ENCODE data around the gene CTRB1.
"Not testable (repeated sequence)": the region's sequence is repeated elsewhere in the genome, so short reads cannot be mapped to it uniquely, and the experiment has no call there.

Gene CTRB1

DNA sequence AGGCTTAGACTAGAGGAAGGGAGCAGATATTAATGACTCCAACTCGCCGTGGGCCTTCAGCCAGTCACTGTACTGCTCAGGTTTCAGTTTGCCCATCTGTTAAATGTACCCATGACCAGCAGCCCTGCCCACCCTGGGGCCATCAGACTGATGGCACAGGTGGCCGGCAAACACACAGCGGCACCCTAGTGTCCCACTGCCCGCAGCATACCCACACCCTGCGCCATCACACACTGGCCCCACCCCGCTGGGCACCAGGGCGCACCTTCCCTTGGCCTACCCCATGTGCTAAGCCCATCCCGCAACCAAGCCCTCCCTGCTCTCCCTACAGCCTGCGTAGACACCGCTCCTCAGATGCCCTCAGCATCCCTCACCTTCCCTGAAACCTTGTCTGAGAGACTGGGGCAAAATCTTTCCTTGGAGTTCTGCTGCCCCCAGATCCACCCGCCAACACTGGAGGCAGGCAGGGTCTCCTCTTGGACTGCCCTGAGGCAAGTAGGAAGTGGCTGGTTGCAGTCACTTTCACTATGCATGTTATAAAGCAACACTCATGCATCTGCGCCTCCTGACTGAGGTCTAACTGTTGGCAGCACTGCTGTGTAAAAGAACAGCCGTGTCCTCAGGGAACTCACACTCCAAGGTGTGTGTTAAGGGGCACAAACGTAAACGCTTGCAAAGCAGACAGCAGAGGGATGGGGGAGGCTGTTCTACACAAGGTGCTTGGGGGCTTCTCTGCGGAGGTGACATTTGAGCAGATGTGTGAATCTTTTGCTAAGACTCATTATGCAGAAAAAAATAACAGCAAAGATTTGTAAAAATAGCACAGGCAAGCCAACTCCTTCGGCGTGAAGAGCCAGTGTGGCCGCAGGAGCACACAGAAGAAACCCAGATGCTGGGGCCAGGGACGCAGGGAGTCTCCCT is 39.4 kb downstream of the CTRB1 start:
- no peak for DNase-seq

DNA sequence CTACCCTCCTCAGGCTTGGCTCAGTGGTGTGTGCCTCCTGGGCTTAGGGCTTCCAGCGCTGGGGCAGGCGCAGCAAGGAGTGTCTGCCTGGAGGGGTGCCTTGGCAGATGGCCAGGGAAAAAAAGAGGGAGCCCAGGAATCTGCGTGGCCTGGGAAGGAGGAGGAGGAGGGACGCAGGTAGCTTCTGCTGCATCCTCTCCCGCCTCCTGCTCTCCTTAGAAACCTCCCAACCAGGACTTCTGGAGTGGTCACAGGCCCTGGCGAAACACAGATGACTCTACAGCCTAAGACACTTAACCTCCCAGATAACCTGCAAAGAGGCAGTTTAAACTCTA is 40.0 kb downstream of the CTRB1 start:
- DNase-seq: no peak

GRCh38 chr16:75260851-75261589 is 42.2 kb downstream of the CTRB1 start:
- no peak for DNase-seq

DNA sequence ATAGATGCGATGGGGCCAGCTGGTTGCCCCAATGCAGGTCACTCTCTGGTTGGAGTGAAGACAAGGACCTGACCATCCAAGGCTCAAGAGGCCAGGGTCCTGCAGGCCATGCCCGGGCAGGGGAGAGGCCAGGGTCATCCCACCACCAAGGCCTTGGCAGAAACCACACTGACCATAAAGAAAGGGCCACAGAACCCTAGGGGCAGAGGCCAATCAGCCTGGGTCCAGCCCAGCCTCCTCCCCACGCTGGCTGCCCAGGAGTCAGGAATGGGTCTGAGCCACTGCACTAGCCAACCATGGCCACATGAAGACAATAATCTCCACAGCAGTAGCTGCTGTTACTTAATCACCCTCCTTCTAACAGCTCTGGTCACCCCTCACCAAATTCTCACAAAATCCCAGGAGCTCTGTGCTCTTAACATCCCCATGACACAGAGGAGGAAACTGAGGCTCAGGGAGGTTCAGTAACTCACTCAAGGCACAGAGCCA is 42.8 kb downstream of the CTRB1 start:
- DNase-seq: no peak

GRCh38 chr16:75262104-75262799 is 43.5 kb downstream of the CTRB1 start:
- no peak for DNase-seq

DNA sequence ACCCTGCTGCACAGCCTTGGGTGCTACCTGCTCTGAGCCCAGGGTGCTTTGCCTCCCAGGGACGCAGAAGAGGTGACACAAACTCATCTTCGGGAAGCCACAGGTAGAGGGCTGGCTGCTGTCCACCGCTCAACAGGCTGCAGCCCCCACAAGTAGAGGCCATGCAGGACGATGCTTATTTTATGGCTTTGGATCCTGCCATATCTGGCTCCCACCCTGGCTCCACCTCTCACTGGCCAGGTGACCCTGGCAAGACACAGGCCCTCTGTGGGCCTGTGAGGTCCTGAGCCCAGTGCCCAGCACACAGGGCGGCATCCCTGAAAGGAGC is 44.0 kb downstream of the CTRB1 start:
- DNase-seq: no peak

- DNase-seq: no peak
Observed at GRCh38 chr16:75263291-75263962, 44.6 kb downstream of the CTRB1 start.

DNA sequence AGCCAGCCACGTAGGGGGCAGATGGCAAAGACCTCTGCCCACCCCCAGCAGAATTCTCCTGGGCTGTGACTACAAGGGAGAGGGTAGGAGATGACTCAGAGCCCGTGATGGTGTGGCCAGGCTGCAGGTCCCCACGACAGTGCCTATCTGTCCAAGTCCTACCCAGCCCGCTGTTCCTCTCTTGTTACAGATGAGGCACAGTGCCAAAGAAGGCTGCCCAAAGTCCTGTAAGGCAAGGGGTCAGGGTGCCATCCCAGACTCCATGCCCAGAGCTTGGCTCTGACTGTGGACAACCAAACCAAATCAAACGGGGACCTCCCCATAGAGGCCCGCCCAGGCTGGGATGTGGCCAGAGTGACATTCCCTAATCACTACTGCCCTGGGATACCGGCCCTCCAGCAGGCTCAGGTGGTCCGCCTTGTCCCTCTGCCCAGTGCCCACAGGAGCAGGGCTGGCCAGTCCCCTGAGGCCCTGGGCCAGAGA is 45.2 kb downstream of the CTRB1 start:
- DNase-seq: no peak

- no peak for DNase-seq
Observed at GRCh38 chr16:75264457-75264998, 45.7 kb downstream of the CTRB1 start.

DNA sequence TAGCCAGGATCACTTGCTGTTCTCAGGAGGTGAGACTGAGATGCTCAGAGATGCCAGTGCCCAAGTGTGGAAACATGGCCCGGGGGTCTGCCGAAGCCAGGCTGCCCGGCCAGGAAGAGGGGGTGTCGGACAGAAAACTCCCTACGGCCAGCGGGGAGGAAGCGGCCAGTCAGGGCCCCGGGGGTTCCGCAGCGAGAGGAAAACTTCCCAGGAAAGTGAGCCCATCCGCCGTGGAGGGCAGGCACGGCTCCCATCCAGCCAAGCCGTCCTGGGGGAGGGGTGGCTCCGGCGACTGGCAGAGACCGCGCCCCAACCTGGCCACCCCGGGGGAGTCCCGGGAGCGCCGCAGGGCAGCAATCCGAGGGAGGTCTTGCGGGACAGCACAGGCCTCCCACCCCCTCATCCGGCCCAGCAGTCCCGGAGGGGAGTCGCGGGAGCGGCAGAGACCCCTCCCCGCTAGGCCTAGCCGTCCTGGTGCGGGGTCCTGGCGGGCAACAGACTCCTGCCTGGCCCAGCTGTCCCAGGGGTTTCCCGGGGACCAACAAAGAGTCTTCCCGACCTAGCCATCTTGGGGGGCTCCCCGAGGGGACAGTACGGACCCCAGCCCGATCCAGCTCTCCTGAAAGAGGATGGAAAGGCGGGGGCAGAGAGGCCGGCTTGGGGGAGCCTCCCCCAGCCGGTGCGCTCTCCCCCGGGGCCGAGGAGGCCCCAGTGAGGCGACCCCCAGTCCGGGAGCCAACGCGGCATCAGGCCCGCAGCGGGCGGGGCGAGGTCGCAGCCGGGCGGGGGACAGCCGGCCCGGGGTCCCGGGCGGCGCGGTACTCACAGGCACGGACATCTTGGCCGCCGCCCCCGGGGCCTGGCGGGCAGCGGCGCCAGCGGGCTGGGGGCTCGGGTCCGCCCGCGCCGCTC is 46.5 kb downstream of the CTRB1 start:
- DNase-seq: no peak

- no peak for DNase-seq
Observed at GRCh38 chr16:75265911-75266701, 47.3 kb downstream of the CTRB1 start.

- no peak for DNase-seq
Observed at GRCh38 chr16:75266738-75267630, 48.2 kb downstream of the CTRB1 start.

- no peak for DNase-seq
Observed at GRCh38 chr16:75267631-75268264, 49.0 kb downstream of the CTRB1 start.

GRCh38 chr16:75269358-75269757 is 50.6 kb downstream of the CTRB1 start:
- DNase-seq: not testable (repeated sequence)

DNA sequence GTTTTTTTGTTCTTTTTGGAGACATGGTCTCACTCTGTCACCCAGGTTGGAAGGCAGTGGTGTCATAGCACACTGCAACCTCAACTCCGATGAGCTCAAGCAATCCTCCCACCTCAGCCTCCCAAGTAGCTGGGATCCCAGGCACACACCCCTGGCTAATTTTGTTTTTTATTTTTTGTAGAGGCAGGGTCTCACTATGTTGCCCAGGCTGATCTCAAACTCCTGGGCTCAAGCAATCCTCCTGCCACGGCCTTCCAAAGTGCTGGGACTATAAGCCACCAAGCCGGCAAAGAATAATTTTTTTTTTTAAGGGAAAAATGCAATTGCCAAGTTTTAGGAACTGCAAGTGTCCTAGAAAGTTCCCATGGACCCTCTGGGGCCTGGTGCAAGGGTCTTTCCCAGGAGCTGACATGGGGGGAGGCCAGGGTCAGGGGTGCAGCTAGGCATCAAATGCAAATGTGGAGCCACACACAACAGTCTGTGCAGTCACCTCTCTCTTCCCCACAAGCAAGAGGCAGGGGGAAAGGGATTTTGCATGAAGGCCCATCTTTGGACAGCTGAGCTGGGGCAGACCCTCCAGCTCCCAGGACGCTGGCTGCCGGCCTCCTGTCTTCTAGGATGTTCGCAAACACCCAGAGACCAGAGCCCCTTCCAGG is 52.8 kb downstream of the CTRB1 start:
- no peak for DNase-seq

DNA sequence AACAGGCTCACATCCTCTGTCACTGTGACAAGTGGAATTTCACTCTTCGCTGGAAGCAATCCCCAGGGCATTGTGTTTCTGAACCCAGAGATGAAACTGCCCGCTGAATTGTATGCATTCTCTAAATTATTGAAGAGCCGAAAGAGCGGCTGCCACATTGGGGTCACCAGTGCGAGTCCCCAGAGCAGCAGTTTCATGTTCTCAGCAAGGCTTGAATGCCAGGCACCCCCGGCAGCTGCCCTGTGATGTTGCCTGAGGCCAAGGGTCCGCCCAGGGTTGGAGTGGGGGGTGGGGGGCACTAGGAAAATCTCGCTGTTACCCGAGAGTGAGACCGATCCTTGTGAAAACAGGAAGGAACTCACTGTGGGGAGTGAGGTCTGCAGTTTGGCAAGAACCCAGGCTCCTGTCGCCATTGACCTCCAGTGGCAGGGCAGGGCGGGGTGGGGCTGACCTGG is 53.3 kb downstream of the CTRB1 start:
- DNase-seq: peak; percentile 35 to 40

DNA sequence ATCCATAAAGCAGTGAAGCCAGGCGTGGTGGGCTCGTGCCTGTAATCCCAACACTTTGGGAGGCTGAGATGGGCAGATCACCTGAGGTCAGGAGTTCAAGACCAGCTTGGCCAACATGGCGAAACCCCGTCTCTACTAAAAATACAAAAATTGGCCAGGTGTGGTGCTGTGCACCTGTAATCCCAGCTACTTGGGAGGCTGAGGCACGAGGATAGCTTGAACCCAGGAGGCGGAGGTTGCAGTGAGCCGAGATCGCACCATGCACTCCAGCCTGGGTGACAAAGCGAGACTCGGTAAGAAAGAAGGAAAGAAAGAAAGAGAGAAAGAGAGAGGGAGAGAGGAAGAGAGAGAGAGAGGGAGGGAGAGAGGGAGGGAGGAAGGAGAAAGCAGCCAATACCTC is 53.8 kb downstream of the CTRB1 start:
- DNase-seq: not testable (repeated sequence)
